Epithelial cell of proximal tubule (primary cell): ENCODE data around the gene MAS1. TPM values are rescaled to one million over a fixed set of nuclear protein-coding genes. Genes with fewer than 3 reads are reported as not detected.

ENCODE experiments used
- DNase-seq: peaks from one replicate; pipeline ENCODE4 v3.0.0-alpha.2; 2011; ENCODE audit warnings: low read depth
- H3K4me3 ChIP-seq: 2 replicates; pipeline ENCODE4 v1.5.1; 2011; ENCODE audit warnings: low read depth, mild to moderate bottlenecking, low read length
- total RNA-seq: library from RNA; depleted of rRNA; stranded (reverse); fragments of >200 nt; gene quantifications from 2 replicates; pipeline ENCODE4 v1.2.3, GENCODE V29; 2015
- TF ChIP-seq, protein P1 (sequence below): conservative IDR thresholded peaks from 2 replicates; pipeline ENCODE4 v1.5.1; 2012; ENCODE audit warnings: low read depth, mild to moderate bottlenecking, low read length

Gene MAS1
- total RNA-seq, 1 donor from 2014 or later = not detected

DNA sequence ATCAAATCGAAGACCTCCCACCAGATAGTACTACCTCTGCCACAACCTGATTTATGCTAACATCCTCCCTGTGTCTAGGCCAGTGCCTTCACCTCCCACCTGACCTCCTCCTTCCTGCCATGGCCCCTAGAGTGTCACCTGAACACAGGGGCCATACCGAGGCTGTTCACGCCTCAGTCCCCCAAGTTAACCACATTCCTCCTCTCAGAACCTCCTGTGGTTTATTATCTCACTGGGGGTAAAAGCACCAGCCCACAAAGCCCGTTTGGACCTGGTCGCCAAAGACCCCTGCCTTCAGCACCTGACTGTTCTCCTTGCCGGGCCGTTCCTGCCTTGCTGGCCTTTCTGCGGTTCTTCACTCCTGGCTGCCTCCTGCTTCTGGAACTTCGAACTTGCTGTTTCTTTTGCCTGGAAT, 13.7 kb downstream of the MAS1 start:
- DNase-seq = no peak
- TF ChIP-seq, protein P1, sequence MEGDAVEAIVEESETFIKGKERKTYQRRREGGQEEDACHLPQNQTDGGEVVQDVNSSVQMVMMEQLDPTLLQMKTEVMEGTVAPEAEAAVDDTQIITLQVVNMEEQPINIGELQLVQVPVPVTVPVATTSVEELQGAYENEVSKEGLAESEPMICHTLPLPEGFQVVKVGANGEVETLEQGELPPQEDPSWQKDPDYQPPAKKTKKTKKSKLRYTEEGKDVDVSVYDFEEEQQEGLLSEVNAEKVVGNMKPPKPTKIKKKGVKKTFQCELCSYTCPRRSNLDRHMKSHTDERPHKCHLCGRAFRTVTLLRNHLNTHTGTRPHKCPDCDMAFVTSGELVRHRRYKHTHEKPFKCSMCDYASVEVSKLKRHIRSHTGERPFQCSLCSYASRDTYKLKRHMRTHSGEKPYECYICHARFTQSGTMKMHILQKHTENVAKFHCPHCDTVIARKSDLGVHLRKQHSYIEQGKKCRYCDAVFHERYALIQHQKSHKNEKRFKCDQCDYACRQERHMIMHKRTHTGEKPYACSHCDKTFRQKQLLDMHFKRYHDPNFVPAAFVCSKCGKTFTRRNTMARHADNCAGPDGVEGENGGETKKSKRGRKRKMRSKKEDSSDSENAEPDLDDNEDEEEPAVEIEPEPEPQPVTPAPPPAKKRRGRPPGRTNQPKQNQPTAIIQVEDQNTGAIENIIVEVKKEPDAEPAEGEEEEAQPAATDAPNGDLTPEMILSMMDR = no peak
- H3K4me3 ChIP-seq = no peak overlapping the region

DNA sequence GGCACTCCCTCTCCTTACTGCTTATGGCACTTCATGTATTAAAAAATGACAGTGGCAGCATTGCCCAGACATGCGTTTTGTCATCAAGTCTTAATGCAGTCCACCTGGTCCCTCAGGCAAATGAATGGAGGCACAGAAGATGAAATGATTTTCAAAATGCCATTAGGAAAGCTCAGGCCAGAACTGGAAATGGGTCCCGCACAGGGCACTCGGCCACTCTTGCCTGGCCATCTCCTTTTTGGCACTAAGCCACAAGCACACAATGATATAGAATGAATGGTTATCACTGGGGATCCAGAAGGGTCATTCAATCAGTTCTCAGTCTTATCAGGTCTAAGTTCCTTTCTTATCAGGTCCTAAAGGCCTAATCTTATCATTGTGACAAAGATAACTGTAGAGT, 15.6 kb downstream of the MAS1 start:
- H3K4me3 ChIP-seq = no peak overlapping the region
- TF ChIP-seq, protein P1 = no peak
- no peak for DNase-seq

DNA sequence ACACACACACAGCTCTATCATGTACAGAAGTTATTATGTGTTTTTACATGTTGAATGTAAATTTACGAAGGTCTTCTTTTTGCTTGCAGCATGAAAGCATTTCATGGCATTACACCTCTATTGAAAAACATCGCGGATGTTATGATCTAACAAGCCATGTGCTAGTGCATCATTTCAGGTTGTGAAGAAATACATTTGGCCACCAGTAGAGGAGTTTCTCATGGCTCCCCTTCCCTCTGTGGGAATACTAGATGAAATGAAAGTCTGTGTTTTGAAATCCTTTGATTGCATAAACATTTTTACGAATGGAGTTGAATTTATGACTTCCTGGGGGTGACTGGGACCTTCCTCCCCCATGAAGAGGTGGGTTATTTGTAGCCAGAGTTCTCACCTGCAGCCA, 17.7 kb downstream of the MAS1 start:
- DNase-seq = no peak
- TF ChIP-seq, protein P1 = no peak
- H3K4me3 ChIP-seq = no peak overlapping the region

DNA sequence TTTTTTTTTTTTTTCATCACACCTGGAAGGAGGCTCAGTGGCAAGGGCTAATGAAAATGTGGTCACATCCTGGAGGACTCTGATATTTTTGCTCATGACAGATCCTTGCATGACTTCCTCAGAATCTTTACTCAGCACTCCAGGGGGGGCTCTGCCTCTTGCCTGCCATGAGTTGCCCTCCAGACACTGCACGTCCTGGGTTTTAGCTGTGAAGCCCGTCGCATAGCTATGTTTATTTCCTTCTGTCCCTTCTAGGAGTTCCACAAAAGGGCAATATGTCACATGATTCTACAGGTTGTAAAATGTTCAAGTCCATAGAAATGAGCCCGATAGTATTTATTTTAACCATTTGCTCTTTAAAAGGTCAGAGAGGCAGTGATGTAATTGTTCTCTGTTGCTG, 18.2 kb downstream of the MAS1 start:
- DNase-seq = no peak
- no peak overlapping the region for H3K4me3 ChIP-seq
- TF ChIP-seq, protein P1 = no peak

DNA sequence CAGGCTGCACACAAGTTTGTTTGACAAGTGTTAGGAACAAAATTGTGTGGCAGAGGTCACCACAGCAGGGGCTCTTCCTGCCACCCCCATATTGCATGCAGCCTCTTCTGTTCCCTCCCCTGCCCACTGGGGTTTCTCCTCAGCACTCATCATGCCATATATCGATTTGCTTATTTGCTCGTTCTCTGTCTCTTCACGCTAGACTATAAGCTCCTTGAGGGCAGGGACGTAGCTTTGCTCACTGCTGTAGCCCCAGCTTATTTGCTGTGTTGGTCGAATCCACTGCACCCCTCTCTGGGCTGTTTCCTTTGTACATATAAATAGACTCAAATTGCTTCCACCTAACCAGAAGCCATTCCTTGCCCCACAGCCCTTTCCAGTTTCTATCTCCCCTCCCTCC, 19.6 kb downstream of the MAS1 start:
- TF ChIP-seq, protein P1 = no peak

DNA sequence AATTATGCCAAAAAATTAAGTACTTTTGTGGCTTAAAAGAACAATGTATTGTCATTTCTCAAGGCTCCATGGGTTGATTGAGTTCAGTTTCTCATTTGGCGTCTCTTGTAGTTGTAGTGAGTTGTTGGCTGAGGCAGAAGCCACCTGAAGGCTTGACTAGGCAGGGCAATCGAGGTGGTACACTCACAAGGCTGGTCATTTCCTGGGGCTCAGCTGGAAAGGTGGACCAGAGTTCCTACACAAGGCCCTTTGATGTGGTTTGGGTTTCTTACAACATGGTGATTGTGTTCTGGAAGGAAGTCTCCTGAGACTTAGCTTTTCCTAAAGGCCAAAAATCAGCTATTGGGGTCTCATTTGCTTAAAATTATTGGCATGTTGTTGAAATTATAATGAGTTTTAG, 22.6 kb downstream of the MAS1 start:
- TF ChIP-seq, protein P1 = no peak
- H3K4me3 ChIP-seq = no peak overlapping the region
- no peak for DNase-seq

More for the DNA sequence above, 19.6 kb downstream of the MAS1 start:
- H3K4me3 ChIP-seq = no peak overlapping the region
- DNase-seq = no peak

DNA sequence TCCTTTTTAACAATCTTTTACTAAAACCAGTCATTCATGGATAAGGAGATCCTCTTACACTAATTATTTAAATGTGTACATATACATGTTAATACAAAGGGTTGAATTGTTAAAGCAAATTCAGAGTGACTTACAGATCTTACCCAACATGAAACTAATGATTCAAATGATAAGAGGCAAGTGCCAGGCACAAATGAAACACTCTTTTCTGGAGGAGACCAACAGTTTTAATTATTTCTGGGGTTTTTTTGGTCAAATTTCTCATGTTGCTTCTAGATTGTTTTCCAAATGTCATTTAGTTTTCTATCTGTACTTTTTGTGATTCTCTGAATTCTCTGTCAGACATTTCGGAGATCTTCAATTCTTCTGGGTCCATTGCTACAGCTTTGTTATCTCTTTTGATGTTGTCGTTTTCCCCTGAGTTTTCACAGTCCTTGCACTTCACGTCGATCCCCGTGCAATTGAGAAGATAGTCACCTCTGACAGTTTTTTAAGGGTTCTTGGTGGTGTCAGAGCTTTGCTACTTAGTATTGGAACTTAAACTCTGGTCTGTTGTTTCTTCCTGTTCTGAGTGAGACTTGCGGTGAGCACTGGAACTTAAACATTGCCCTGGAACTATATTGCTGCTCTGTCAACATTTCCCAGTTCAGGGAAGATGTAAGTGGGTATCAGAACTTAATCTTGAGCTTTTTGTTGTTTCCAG, 23.2 kb downstream of the MAS1 start:
- TF ChIP-seq, protein P1 = no peak
- no peak overlapping the region for H3K4me3 ChIP-seq
- DNase-seq = no peak
